GM18951 (cell line): Measurements from ENCODE around the gene CSN2.

Experiments
- POLR2A ChIP-seq: IDR thresholded peaks from 4 replicates; pipeline ENCODE4 v1.6.1; 2011; ENCODE audit warnings: mild to moderate bottlenecking; ENCODE audit not compliant: insufficient read length, insufficient read depth; ENCODE audit errors: extremely low read depth
- in situ Hi-C: fragments of 300-500 bp; cut with MboI; formaldehyde crosslinking; loops from one replicate; pipeline ENCODE4 v1.12.0; 2022; ENCODE audit warnings: low sequenced_read_pairs, mixed read lengths, inconsistent platforms; ENCODE audit not compliant: unreplicated experiment

Gene CSN2

DNA sequence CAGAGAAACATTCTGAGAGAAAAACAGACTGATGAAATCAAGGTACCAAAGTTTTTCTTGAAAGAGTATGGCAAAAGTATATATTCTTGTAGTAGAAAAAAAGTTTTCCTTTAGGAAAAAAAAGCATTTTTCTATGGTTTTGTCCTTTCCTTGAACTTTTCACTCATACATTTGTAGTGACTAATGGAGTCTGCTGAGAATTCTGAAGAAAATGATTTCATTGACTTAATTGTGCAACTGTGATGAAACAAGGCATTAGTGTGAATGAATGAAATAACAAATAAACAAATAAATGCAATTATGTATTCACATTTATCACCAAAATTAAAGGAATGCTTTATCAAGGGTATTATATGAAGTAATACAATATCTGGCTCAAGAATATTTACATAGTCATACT lies 29.0 kb downstream of the CSN2 start:
- no peak for TF ChIP-seq POLR2A
- in situ Hi-C loops = no loop called here

GRCh38 chr4:69934150-69934549 lies 31.4 kb downstream of the CSN2 start:
- in situ Hi-C loops = no loop called here
- TF ChIP-seq POLR2A = no peak

GRCh38 chr4:69930768-69931167 lies 34.8 kb downstream of the CSN2 start, which contains the start of gene CSN1S1:
CSN1S1 (plus strand) TSS chr4:69931068; CDS start chr4:69932556, 1,488 bp downstream.
- in situ Hi-C loops = no loop called here
- TF ChIP-seq POLR2A = no peak

DNA sequence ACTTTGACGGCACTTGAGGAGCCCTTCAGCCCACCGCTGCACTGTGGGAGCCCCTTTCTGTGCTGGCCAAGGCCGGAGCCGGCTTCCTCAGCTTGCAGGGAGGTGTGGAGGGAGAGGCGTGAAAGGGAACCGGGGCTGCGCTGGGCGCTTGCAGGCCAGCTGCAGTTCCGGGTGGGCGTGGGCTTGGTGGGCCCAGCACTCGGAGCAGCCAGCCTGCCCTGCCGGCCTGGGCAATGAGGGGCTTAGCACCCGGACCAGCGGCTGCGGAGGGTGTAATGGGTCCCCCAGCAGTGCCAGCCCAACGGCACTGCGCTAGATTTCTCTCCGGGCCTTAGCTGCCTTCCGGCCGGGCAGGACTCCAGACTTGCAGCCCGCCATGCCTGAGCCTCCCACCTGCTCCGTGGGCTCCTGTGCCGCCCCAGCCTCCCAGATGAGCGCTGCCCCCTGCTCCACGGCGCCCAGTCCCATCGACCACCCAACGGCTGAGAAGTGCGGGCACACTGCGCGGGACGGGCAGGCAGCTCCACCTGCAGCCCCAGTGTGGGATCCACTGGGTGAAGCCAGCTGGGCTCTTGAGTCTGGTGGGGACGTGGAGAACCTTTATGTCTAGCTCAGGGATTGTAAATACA lies 41.6 kb downstream of the CSN2 start:
- in situ Hi-C loops = loop anchor here (25.0 kb wide), 1 partner anchor 238 kb away; the partner anchor contains the start of gene PRR27

DNA sequence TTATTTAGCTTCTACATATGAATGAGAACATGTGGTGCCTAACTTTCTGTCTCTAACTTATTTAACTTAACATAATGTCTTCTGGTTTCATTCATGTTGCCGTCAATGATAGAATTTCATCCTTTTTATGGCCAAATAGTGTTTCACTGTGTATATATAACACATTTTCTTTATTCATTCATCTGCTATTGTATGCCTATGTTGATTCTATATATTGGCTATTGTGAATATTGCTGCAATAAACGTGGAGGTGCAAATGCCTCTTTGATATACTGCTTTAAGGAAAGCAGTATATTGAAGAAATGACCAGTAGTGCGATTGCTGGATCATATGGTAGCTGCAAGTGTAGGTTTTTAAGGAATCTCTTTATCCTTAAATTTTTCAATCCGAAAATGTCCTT lies 44.7 kb downstream of the CSN2 start:
- in situ Hi-C loops = loop anchor here (25.0 kb wide), 1 partner anchor 241 kb away; the partner anchor contains the start of gene PRR27
- no peak for TF ChIP-seq POLR2A

- in situ Hi-C loops = loop anchor here (25.0 kb wide), 1 partner anchor 252 kb away; the partner anchor contains the start of gene PRR27
- TF ChIP-seq POLR2A = no peak
Measured at GRCh38 chr4:69910016-69910782, 55.3 kb downstream of the CSN2 start.

DNA sequence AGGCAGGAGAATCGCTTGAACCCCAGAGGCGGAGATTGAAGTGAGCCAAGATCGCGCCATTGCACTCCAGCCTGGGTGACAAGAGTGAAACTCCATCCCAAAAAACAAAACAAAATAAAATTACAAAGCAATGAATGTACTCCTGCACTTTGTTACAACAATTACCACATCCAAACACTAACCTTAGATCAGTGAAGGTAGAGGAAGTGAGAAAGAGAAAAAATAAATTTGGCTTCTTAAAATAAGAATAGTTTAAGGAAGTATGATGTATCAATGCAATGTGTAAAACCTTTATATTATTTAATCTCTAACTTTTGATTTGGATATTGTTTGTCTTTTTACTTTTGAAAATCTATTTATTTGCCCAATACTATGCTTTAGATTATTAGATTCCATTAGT lies 56.3 kb downstream of the CSN2 start:
- in situ Hi-C loops = loop anchor here (25.0 kb wide), 1 partner anchor 253 kb away; the partner anchor contains the start of gene PRR27
- TF ChIP-seq POLR2A = no peak

DNA sequence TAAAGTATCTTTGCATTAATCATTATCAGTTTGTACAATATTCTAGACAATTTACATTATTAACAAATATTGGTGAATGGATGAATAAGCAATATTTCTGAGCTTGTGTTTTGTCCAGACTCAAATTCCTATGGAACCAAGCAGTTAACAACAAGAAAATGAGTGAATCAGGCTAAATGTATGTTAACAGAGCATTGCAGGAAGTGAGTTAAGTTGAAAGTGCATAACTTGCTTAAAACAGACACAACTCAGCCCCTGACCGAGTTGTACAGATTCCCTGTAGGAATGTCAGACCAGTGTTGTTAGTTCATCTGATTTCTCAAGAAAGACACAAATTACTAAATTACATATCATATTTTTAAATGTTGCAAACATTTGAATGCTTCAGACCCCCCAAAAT lies 58.4 kb downstream of the CSN2 start:
- TF ChIP-seq POLR2A = no peak
- in situ Hi-C loops = loop anchor here (25.0 kb wide), 1 partner anchor 255 kb away; the partner anchor contains the start of gene PRR27
